Measurements from ENCODE around the gene OR2G3.

DNA sequence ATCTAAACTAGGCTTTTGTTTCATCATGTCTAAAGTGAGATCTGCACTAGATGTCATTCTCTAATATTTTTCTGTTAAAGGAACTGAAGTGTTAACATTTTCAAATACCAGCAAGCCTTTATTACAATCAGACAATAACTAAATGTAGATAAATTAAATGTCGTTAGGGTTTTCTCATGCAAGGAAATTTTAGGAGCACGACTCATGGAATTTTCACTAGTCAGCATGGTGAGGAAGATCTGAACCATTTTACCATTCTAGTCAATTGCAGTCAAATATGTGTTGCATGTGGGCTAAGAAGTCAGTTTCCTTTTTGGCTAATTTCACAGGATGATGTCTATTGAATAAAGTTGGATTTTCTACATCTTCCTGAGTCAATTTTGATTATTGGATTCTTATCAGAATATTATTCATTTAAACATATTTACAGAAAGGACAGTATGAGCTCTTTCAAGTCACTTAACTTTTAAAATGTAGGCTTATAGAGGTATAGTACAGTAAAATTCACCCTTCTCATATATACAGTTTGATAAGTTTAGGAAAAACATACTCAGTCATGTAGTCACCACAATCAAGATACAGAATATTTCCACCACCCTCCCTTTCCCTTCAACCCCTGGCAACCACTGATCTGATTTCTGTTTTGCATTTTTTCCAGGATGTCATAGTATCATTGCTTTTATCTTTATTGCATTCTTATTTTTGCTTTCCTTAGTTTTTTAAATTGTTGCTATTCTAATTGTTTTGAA is 47.3 kb upstream of the OR2G3 start:
- no peak for TF ChIP-seq KDM1A (IDR thresholded peaks at IDR 0.05; ENCODE audit: low read depth)
- no peak for TF ChIP-seq RNF2 (IDR thresholded peaks at IDR 0.05; ENCODE audit: borderline replicate concordance, low read depth)
- TF ChIP-seq JUN (IDR thresholded peaks at IDR 0.05): no peak
- no peak for TF ChIP-seq ZC3H11A (IDR thresholded peaks at IDR 0.05)
- TF ChIP-seq EP300 (IDR thresholded peaks at IDR 0.05): no peak
- TF ChIP-seq POLR2A (IDR thresholded peaks at IDR 0.05; ENCODE audit: low read length): no peak
- no peak for TF ChIP-seq CEBPB (IDR thresholded peaks at IDR 0.05)
- TF ChIP-seq PHF8 (IDR thresholded peaks at IDR 0.05; ENCODE audit: borderline replicate concordance, low read depth): no peak
- no peak for TF ChIP-seq RCOR1 (IDR thresholded peaks at IDR 0.05; ENCODE audit: low read depth, low read length)
- TF ChIP-seq, protein P1, sequence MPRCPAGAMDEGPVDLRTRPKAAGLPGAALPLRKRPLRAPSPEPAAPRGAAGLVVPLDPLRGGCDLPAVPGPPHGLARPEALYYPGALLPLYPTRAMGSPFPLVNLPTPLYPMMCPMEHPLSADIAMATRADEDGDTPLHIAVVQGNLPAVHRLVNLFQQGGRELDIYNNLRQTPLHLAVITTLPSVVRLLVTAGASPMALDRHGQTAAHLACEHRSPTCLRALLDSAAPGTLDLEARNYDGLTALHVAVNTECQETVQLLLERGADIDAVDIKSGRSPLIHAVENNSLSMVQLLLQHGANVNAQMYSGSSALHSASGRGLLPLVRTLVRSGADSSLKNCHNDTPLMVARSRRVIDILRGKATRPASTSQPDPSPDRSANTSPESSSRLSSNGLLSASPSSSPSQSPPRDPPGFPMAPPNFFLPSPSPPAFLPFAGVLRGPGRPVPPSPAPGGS (IDR thresholded peaks at IDR 0.05): no peak
- TF ChIP-seq, protein P2, sequence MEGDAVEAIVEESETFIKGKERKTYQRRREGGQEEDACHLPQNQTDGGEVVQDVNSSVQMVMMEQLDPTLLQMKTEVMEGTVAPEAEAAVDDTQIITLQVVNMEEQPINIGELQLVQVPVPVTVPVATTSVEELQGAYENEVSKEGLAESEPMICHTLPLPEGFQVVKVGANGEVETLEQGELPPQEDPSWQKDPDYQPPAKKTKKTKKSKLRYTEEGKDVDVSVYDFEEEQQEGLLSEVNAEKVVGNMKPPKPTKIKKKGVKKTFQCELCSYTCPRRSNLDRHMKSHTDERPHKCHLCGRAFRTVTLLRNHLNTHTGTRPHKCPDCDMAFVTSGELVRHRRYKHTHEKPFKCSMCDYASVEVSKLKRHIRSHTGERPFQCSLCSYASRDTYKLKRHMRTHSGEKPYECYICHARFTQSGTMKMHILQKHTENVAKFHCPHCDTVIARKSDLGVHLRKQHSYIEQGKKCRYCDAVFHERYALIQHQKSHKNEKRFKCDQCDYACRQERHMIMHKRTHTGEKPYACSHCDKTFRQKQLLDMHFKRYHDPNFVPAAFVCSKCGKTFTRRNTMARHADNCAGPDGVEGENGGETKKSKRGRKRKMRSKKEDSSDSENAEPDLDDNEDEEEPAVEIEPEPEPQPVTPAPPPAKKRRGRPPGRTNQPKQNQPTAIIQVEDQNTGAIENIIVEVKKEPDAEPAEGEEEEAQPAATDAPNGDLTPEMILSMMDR (IDR thresholded peaks at IDR 0.05): no peak
